NCI-H128 (cell line): ENCODE data around the gene KIAA0319L.
"Not testable (repeated sequence)": the region's sequence is repeated elsewhere in the genome, so short reads cannot be mapped to it uniquely, and the experiment has no call there.

ENCODE experiments used
- DNase-seq: peaks from one replicate; lab custom pipeline; 2025; ENCODE audit not compliant: unreplicated experiment; lab: John Stamatoyannopoulos, UW

KIAA0319L gene

GRCh38 chr1:35557118-35557610, at the start of gene KIAA0319L:
KIAA0319L (minus strand) TSS chr1:35557403; CDS start chr1:35554491, 2,912 bp downstream.
- DNase-seq, result no peak

GRCh38 chr1:35605867-35606182, 48.6 kb upstream of the KIAA0319L start:
- DNase-seq, result no peak

DNA sequence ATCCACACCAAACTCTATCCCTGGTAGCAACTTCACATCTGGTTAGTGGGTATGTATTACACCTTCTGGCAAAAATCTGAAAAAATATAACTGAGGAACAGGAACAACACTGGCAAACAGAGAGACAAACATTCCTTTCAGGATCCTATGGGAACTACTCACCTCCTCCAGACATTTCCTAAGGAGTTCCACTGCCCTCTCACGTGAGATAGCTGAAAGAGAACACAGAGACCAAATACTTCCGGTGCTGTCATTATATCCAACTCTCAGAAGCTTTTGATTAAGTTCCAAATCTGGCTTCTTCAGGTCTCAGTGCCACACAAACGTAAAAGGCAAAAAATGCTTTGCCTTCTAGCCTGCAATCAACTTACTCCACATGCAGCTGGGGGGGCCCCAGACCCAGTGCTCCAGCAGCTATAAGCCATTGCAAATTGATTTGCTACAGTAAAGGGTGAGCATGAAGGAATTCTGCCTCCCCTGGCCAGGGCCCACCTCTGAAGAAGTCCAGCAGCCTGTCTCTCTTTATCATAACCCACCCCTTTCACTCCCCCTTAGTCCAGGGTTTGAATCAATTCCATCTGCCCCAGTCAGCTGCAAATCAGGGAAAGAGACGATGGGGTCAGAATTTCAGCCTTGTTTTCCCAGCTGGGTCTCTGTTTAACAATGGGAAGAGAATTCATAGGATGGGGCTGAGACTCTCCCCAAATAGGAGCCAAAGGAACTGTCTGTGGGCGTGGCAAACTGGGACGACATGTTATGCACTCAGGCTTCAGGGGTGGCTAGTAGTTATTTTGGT, 48.1 kb upstream of the KIAA0319L start:
- no peak for DNase-seq

DNA sequence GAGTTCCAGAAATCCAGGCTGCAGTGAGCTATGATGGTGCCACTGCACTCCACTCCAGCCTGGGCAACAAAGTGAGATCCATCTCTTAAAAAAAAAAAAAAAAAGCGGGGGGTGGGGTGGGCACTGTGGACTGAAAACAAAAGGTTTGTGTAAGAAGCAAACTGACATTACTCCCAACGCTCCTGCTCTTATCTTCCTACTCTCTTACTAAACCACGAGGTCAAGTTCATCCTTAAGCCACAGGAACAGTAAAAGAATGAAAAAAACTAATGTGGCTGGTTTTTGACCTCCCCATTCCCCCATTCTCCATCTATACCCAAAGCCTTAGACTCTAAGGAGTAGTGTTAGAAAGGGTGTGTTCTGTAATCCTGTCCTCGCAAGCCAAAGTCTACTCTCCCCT, 46.7 kb upstream of the KIAA0319L start:
- DNase-seq, result no peak

DNA sequence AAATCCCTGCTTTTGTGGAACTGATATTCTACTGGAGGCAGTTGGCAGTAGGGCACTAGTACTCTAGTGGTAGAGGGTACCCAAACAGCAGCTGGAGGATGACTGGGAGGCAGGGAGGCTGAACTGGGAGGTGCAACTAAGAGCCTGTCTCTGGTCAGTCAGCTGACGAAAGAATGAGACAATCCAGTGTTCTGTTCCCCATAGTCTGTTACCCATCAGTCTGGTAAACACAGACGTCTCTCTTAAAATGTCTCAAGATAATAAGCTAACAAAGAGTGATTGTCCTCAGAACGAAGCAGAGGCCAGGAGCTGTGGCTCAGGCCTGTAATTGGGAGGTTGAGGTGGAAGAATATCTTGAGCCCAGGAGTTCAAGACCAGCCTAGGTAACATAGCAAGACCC, 46.3 kb upstream of the KIAA0319L start:
- no peak for DNase-seq

- DNase-seq, result no peak
These were observed 43.4 kb upstream of the KIAA0319L start for GRCh38 chr1:35600593-35600992.

- DNase-seq, result no peak
These were observed 42.2 kb upstream of the KIAA0319L start for GRCh38 chr1:35599411-35599810.

DNA sequence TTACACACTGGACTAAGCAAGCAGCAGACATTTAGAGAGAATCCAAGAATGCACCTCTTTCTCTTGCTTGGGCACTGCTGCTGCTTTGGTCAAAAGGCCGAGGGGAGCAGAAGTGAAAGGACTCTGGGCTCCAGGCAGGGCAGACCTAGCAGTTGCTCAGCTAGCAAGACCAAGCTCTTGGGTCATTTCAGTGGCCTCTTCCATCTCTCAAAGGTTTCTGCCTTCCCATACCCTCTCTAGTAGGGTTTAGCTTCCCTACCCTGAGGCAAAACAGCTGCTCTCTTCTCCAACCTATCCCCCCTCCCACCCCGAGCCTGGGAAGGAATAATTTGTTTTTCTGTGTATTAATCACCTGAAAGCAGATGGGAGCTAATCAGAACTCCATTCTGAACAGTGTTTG, 41.7 kb upstream of the KIAA0319L start:
- DNase-seq, result no peak

GRCh38 chr1:35597870-35598269, 40.7 kb upstream of the KIAA0319L start:
- no peak for DNase-seq

DNA sequence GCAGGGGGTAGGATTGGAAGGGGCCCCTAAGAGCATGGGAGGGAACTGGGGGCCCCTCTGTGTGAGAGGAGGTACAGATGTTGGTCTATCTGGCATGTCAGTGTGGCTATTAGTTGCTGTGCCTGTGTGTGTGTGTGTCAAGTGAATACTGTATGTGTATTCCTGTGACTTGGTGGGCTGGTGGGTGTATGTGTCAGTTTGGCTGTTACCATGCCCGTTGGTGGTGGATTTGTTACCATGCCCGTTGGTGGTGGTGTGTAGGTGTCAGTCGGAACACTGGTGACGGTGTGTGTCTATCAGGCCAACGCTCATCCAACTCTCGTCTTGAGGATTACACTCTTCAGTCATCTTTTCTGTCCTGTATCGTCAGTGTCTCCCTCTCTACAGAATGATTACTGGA, 38.5 kb upstream of the KIAA0319L start:
- no peak for DNase-seq

GRCh38 chr1:35594005-35594760, 37.0 kb upstream of the KIAA0319L start:
- DNase-seq, result no peak

- no peak for DNase-seq
These were observed 36.0 kb upstream of the KIAA0319L start for GRCh38 chr1:35592991-35593769.

DNA sequence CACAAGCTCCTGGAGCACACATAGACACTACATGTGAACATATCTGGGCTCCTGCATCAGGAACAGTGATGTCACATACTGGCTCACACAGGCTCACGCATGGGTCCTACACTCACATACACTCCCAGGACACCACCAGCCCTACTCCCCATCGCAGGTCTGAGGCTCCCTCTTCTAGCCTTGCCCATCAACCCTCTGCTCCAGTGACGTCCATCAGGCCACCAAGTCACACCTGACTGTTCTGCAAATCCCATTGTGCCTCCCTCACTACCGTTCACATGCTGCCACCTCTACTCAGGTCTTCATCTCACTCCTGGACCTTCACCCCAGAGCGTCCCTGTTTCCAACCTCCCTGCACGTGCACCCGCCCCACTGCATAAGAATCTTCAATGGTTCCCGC, 34.0 kb upstream of the KIAA0319L start:
- DNase-seq, result no peak

DNA sequence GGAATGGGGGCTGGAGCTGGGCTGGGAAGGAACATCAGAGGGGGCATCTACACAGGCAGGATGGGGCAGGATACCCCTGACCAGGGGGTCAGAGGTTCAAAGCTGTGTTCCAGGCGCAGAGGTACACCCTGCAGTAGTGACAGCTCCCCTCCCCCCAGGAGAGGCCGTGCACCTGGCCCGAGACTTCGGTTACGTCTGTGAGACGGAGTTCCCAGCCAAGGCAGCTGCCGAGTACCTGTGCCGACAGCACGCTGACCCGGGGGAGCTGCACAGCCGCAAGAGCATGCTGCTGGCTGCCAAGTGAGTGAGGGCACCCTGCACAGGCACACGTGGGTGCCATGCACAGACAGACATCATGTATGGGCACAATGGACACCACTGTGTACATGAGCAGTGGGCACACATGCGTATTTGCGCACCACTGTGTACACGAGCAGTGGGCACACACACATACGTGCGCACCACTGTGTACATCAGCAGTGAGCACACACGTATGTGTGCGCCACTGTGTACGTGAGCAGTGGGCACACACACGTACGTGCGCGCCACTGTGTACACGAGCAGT, 33.4 kb upstream of the KIAA0319L start:
- no peak for DNase-seq

DNA sequence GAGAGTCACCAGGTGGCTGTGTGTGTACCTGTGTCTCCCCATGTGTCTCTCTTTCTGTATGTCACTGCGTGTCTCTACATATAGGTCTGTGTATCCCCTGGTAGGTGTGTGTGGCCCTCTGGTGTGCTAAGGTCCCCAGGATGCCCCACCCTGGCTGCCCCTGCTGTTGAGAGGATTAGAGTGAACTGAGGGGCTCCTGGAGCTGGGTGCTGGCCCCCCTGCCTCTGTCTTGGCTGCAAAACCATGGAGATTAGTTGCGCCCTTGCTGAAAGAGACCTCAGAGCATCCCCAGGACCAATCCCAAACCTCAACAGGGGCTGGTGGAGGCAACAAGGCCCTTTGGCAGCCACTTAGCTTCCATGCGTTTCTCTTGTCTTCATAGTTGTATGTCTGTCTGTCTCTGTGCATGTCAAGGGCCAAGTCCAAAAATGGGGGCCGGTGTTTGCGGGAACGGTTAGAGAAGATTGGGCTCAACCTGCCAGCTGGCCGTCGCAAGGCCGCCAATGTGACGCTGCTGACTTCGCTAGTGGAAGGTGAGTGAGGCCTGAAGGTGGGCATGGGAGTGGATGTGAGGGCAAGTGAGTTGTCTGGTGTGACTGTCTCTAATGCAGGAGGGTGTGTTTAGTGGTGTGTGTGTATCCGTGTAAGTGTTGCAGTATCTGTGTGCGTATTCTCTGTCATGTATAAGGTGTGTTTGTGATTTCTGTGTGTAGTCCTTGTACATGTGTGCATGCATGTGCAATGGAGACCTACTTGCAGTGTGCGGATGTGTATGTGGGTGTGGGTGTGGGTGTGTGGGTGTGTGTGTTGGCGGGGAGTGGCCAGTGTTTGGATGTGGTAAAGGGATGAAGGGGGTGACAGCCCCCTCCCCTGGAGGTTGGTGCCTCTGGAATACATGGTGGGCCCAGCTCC, 32.6 kb upstream of the KIAA0319L start:
- no peak for DNase-seq

DNA sequence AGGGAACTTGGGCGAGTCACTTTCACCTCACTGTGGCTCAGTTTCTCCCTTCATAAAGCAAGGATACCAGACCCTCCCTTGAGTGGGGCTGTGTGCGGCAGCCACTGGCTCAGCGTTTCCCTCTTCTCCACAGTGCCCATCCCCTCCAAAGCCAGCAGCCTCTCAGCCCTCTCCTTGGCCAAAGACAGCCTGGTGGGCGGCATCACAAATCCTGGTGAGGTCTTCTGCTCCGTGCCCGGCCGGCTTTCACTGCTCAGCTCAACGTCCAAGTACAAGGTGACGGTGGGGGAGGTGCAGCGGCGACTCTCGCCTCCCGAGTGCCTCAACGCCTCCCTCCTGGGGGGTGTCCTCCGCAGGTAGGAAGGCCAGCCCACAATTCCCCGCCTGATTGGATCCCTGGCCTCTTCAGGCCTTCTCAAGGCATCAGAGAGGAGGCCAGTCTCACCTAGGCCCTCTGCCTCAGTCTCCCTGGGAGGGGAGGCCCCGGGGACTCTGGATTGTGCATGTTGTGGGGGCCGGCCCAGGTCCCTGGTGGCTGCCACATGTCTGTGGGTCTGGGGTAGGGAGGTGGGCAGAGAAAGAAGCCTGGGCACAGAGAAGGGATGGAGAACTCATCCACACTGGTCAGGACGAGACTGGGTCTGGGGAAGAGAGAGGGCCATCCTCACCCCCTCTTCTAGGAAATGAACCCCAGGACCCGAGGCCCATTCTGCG, 31.2 kb upstream of the KIAA0319L start:
- no peak for DNase-seq

DNA sequence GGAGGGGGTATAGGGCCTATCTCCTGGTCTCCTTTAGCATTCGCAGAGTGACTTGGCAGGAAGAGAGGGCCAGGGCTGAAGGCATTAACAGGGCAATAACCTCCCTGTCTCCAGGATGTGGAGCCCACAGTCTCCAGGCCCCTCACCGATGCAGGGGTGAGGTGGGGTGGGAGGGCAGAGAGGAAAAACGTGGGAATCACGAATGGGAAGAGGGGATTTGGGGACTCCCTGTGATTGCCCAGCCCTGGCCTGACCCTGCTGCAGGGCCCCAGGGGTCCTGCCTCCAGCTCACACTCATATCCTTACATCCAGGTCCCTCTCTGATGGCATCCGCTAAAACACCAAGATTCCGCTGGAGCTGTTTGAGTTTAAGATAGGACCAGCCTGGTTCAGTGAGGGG, 30.5 kb upstream of the KIAA0319L start:
- DNase-seq, result no peak

DNA sequence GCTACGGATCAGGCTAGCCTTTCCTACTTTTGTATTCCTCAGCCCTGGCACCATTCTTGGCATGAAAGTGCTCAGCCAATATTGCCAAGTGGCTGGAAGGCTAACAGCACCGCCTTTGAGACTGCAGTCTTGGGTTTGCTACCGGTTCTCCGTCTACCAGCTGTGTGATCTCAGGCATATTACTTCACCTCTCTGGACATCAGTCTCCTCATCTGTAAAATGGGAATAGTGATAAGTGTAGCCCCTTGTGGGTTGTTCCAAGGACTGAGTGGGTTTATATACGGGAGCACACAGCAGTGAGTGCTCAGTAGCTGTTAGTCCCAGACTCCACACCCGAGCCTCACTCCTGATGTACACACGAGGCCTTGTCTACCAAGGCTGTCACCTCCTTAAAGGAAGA, 29.6 kb upstream of the KIAA0319L start:
- DNase-seq, result no peak

- not testable (repeated sequence) for DNase-seq
These were observed 28.6 kb upstream of the KIAA0319L start for GRCh38 chr1:35585805-35586204.

GRCh38 chr1:35585281-35585680, 28.1 kb upstream of the KIAA0319L start:
- DNase-seq, result no peak
